HepG2 (cell line): ENCODE results near the gene GCLC. TPM values are rescaled to one million over a fixed set of nuclear protein-coding genes. Genes with fewer than 3 reads are reported as not detected.

Source experiments
- ATAC-seq: fragments of 200-7000 bp; cut with Tn5 transposase; 3 replicates; pipeline ENCODE4 v1.9.1; 2020; ENCODE audit warnings: mild to moderate bottlenecking, moderate library complexity
- BruUV-seq: library from RNA; stranded (reverse); fragments of 400-500 nt; replicated peaks from 2 replicates; lab custom pipeline; 2021; lab: Mats Ljungman, UMichigan
- CTCF ChIA-PET: fragments of 300-600 bp; formaldehyde crosslinking; extraction: SDS; loops from one replicate; lab custom pipeline; 2021; ENCODE audit warnings: low total read pairs, inconsistent platforms, low intra/inter-chr PET ratio; lab: Yijun Ruan, JAX
- POLR2A ChIA-PET: fragments of 350-600 bp; sonication (Branson Sonifier 250); formaldehyde crosslinking; loops from one replicate; lab custom pipeline; 2020; ENCODE audit warnings: antibody characterized with exemption, inconsistent platforms; lab: Yijun Ruan, JAX
- DNase-seq: peaks from one replicate; pipeline ENCODE4 v3.0.0-alpha.2; 2015; ENCODE audit warnings: low spot score
- FAIRE-seq: peaks from 3 replicates; lab custom pipeline; 2011; peaks lifted over from hg19 to GRCh38; lab: Jason Lieb, UNC
- H2AFZ ChIP-seq: one replicate; pipeline ENCODE4 v1.6.1; 2011; ENCODE audit warnings: low read length, inconsistent platforms
- H3K27ac ChIP-seq: fragments of 300-600 bp; 3 replicates; pipeline ENCODE4 v1.8.0; 2011; ENCODE audit warnings: mixed run types, mild to moderate bottlenecking, mixed read lengths, low read length, inconsistent platforms; ENCODE audit not compliant: insufficient read depth; ENCODE audit errors: extremely low read length
- H3K27me3 ChIP-seq, 2 experiments: fragments of 200-600 bp in 1 of 2; 2 replicates in 1 of 2; 3 replicates in 1 of 2; pipeline versions ENCODE4 v1.6.0 to v1.8.0; 2011; ENCODE audit warnings: low read length in 2 of 2, mild to moderate bottlenecking in 2 of 2, moderate library complexity in 2 of 2, inconsistent platforms in 1 of 2; ENCODE audit not compliant: insufficient read depth in 2 of 2, control insufficient read depth in 1 of 2
- H3K36me3 ChIP-seq, 2 experiments: fragments of 200-600 bp in 1 of 2; replicated peaks in 1 of 2; 2 replicates in 1 of 2; 3 replicates in 1 of 2; pipeline versions ENCODE4 v1.5.1 to v1.8.0; 2011; ENCODE audit warnings: low read length in 2 of 2, inconsistent platforms in 1 of 2; ENCODE audit not compliant: insufficient read depth in 2 of 2, control insufficient read depth in 1 of 2
- H3K4me1 ChIP-seq: 2 replicates; pipeline ENCODE4 v1.5.1; 2012; ENCODE audit warnings: low read length, inconsistent platforms; ENCODE audit not compliant: insufficient read depth
- H3K4me2 ChIP-seq: 2 replicates; pipeline ENCODE4 v1.6.0; 2011; ENCODE audit warnings: low read depth, low read length, inconsistent platforms
- H3K4me3 ChIP-seq, 3 experiments: fragments of 200-600 bp in 1 of 3; sonication (generic), shearing (Covaris generic) in 1 of 3; replicated peaks in 1 of 3; 2 replicates each; pipeline ENCODE4 v1.5.1; 2011 to 2016; ENCODE audit warnings: low read length in 3 of 3, inconsistent platforms in 2 of 3, low read depth in 2 of 3, mild to moderate bottlenecking in 2 of 3, control low read depth in 1 of 3, mixed read lengths in 1 of 3; ENCODE audit not compliant: insufficient read depth in 1 of 3
- H3K79me2 ChIP-seq: one replicate; pipeline ENCODE4 v1.6.1; 2011; ENCODE audit warnings: low read length, inconsistent platforms; ENCODE audit not compliant: insufficient read depth
- H3K9ac ChIP-seq: 2 replicates; pipeline ENCODE4 v1.6.0; 2011; ENCODE audit warnings: mild to moderate bottlenecking, low read depth, low read length, inconsistent platforms; ENCODE audit not compliant: insufficient read depth
- H3K9me3 ChIP-seq: 2 replicates; pipeline ENCODE4 v1.5.1; 2012; ENCODE audit warnings: mild to moderate bottlenecking, low read length
- H4K20me1 ChIP-seq: 2 replicates; pipeline ENCODE4 v1.6.0; 2011; ENCODE audit warnings: inconsistent platforms, mild to moderate bottlenecking, low read length, moderate library complexity; ENCODE audit not compliant: insufficient read depth
- GMEB2 ChIP-seq: IDR thresholded peaks from 2 replicates; pipeline ENCODE4 v1.6.1; 2016; ENCODE audit warnings: missing biosample characterization, missing genetic modification reagents, low read depth
- HNF1A ChIP-seq, 2 experiments: sonication (generic) in 1 of 2; formaldehyde crosslinking in 1 of 2; IDR thresholded peaks; 2 replicates each; pipeline versions ENCODE4 v1.4.0 to v1.6.1; 2016 to 2020; ENCODE audit warnings: borderline replicate concordance in 1 of 2, low read depth in 1 of 2, mild to moderate bottlenecking in 1 of 2, missing genetic modification reagents in 1 of 2
- MED8 ChIP-seq: sonication (generic); formaldehyde crosslinking; IDR thresholded peaks from 2 replicates; pipeline ENCODE4 v1.8.1; 2023; ENCODE audit warnings: mild to moderate bottlenecking, missing genetic modification reagents; ENCODE audit not compliant: insufficient replicate concordance
- WGBS: methylation state at CpG from one replicate; pipeline ENCODE4 v1.1.6; 2017; ENCODE audit warnings: low lambda C conversion rate; 5-methylcytosine and 5-hydroxymethylcytosine counted together
- in situ Hi-C: cut with HindIII; loops from 2 replicates; pipeline ENCODE4 v1.10.0; 2017; ENCODE audit warnings: low pct_unique_long_range_greater_than_20kb; ENCODE audit not compliant: extremely low pct_ligation_motif_present
- intact Hi-C: fragments of 100-400 bp; cut with micrococcal nuclease; formaldehyde crosslinking; loops from one replicate; pipeline ENCODE4 v1.10.0; 2022; ENCODE audit not compliant: unreplicated experiment
- polyA plus RNA-seq, 8 experiments: library from polyadenylated mRNA; depleted of rRNA in 3 of 8; stranded (reverse) in 7 of 8; unstranded in 1 of 8; fragments of >200 nt; fragmentation: Illumina TruSeq in 4 of 8; extraction: Trizol in 4 of 8; gene quantifications; 2 replicates each; pipeline versions ENCODE4 v1.2.1 to v1.2.3, GENCODE V29; 2011 to 2016; ENCODE audit warnings: low read depth in 4 of 8, missing spikeins in 1 of 8, mixed read lengths in 1 of 8; ENCODE audit not compliant: insufficient read depth in 1 of 8
- total RNA-seq, 5 experiments: library from RNA; depleted of rRNA; stranded (reverse); fragments of >200 nt; fragmentation: Illumina TruSeq; extraction: Trizol; gene quantifications; 2 replicates each; pipeline ENCODE4 v1.2.3, GENCODE V29; 2016; ENCODE audit warnings: low read depth in 1 of 5

The GCLC gene
- total and polyA plus RNA-seq, 2 of the 13 experiments (the other 11 are each of a cell fraction or from before 2014, with no cell fraction given), result 35.3 to 84.6 TPM

- Histone ChIP-seq H3K4me2 (no peak overlapping the region), H2AFZ (no peak overlapping the region), H3K27ac (no peak overlapping the region), H4K20me1 (no peaks in the 10 kb centered on the region), H3K4me1 (peaks cover 17% of the 10 kb centered on the region), H3K27me3 (no peaks in the 10 kb centered on the region), H3K79me2 (no peaks in the 10 kb centered on the region), H3K4me3 (no peak overlapping the region), H3K36me3 (peaks cover 3 to 15% of the 10 kb centered on the region in 2 experiments; a peak in 4 of 5 replicates), H3K9ac (no peak overlapping the region), H3K9me3 (no peaks in the 10 kb centered on the region)
- WGBS, result 85% methylated on average over 4 of the region's 4 CpGs
- in situ Hi-C loops, result loop anchor here (10.0 kb wide), 1 partner anchor 461 kb away; no protein-coding TSS in a partner anchor
- ChIA-PET POLR2A (interaction anchor here (0.8 to 2.5 kb wide), 6 partner anchors 50 to 232 kb away, joined by 3 to 9 read pairs (median 4); partner anchors contain the start of gene GCLC), CTCF (interaction anchor here (1.7 to 4.1 kb wide), 4 partner anchors 157 to 233 kb away, joined by 12 to 68 read pairs (median 22); no protein-coding TSS in a partner anchor)
- FAIRE-seq, result no peak
- ATAC-seq, result no peak
- DNase-seq, result no peak
- intact Hi-C loops, result no loop called here
- BruUV-seq, result no TSS peak
- TF ChIP-seq HNF1A (IDR thresholded peaks at IDR 0.05; ENCODE audit: low read depth) (no peak), HNF1A (CRISPR knock-in tag; IDR thresholded peaks at IDR 0.05; ENCODE audit: borderline replicate concordance) (no peak), MED8 (no peak), GMEB2 (CRISPR knock-in tag) (no peak)
- TF ChIP-seq, all 625 proteins: peak for 0
Observed at GRCh38 chr6:53494076-53494475, 50.8 kb downstream of the GCLC start.
